HG03139 (cell line): ENCODE measurements around the gene CD63.
A peak's percentile ranks its signal among the peaks of the same experiment; 100 is the strongest.

Experiments
- ATAC-seq: cut with Tn5 transposase; IDR thresholded peaks from one replicate; pipeline ENCODE4 v1.9.1; 2021; ENCODE audit not compliant: unreplicated experiment

Gene CD63

DNA sequence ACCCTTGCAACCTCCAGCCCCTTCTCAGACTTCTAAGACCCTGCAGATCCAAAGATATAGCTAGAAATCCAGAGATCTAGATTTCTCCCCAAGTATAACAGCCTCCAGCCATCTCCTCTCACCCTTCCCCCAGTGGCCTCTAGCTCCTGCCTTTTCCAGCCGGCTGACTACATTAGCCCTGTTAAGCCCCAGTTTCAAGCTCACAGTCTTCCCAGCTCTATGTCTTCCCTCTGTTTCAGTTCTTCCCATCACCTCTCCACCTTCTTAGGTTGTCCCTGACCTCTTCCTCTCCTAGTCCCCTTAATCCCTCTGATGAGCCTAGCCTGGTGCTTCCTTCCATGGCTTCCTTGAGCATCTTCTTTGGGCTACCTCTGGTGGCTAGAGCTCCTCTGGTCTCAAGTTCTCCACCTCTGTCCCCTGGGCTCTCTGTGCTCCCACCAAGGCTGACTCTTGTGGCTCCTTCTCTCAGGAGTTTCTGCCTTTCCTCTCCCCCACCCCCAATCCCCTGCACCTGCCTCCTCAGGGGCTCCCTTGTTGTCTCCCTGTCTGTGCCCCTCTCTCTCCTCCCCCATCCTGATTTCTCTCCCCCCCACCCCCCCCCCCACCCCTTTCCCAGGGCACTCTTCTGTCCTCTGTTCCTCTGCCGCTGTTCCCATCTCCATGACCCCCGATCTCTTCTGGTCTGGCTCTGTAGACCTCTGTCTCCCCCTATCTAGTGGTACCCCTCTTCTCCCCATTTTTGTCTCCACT, 13.3 kb upstream of the CD63 start:
- ATAC-seq, result no peak

GRCh38 chr12:55739025-55739378, 10.2 kb upstream of the CD63 start:
- ATAC-seq, result no peak

- peak; percentile 75 for ATAC-seq
Measured at GRCh38 chr12:55738123-55739024, 9.6 kb upstream of the CD63 start.

- ATAC-seq, result no peak
Measured at GRCh38 chr12:55737581-55738122, 8.8 kb upstream of the CD63 start.

DNA sequence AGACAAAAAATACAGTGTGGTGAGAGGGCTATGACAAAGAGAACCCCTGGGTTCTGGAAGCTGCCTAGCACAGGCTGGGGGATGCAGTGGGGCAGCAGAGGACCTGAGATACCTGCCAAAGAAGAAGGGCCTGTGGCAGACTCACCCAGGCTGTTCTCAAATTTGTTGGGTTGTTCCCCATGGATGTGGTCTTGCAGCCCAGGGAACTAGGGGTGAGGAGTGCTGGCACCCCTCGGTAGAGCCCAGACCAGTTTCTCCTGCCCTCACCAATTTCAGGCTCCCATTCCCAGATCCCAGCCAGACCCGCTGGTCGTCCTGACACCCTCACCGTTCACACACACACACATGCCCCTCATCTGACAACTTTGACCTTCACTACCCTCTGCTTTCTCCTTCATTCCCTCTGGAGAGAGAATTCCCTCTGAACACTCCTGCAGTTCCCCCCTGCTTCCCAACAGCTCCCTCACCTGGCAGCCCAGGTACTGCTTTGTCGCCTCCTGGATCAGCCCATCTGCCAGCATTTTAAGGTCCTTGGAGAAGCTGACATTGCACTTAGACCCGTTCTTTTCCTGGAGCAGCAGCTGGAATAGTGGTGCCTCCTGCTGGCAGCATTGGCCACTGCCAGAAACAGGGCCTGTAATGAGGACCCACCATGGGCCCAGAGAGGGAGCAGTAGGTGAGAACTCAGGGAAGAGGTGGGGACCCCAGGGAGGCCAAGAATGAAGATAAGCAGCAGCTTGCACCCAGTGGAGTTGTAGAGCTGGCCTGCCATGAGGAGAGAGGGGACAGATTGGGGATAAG, 8.2 kb upstream of the CD63 start:
- peak; percentile 35 for ATAC-seq

DNA sequence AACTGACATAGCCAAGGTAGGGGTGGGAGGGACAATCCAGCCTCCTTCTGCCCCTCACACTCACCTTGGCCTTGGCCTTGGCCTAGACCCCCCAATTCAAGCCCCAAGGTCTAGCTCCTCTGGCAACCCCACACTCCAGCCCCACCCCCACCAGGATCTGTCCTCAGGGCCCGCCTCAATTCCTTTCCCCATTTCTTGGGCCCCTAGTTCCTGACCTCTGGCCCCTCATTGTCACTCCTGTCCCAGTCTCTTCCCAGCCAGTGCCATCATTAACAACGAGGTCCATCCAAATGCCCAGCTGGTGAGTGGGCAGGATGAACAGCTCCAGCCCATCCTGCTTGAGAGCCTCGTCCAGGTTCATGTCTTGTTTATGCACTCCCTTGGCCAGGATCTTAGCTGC, 7.3 kb upstream of the CD63 start:
- no peak for ATAC-seq

- no peak for ATAC-seq
Measured at GRCh38 chr12:55734595-55734994, 5.8 kb upstream of the CD63 start.

DNA sequence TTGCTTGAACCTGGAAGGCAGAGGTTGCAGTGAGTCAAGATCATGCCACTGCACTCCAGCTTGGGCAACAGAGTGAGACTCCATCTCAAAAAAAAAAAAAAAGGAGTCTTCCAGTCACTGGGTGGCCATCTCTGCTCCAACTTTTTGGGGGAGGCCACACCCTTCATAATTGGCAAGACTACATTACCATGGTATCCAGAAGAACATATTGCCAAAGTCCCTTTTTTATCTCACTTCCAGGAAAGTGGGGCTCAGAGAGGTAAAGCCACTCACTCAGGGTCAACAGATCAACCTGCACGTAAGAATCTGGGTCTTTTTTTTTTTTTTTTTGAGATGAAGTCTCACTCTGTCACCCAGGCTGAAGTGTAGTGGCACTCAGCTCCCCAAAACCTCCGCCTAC, 5.0 kb upstream of the CD63 start:
- no peak for ATAC-seq

- no peak for ATAC-seq
Measured at GRCh38 chr12:55733021-55733555, 4.3 kb upstream of the CD63 start.

DNA sequence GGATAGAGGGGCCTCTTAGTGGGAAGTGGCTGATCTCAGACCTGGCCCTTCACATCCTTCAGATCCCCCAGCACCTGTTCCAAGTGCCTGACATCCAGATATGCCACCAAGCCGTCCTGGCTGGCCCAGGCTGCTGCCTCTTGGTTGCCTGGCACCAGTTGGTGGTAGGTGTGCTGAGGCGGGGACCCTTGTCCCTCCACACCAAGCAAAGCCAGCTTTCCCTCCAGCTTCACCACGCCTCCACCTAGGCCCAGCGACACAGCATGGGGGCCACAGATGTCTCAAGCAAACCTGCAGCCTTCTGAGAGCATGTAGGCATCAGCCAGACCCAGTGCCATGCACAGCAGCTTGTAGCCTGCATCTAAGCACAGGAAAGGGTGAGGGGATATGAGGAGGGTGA, 3.5 kb upstream of the CD63 start:
- no peak for ATAC-seq

GRCh38 chr12:55729819-55730818, 1.3 kb upstream of the CD63 start:
- peak; percentile 50 for ATAC-seq

- no peak for ATAC-seq
Measured at GRCh38 chr12:55728186-55728938, 447 bp downstream of the CD63 start.

DNA sequence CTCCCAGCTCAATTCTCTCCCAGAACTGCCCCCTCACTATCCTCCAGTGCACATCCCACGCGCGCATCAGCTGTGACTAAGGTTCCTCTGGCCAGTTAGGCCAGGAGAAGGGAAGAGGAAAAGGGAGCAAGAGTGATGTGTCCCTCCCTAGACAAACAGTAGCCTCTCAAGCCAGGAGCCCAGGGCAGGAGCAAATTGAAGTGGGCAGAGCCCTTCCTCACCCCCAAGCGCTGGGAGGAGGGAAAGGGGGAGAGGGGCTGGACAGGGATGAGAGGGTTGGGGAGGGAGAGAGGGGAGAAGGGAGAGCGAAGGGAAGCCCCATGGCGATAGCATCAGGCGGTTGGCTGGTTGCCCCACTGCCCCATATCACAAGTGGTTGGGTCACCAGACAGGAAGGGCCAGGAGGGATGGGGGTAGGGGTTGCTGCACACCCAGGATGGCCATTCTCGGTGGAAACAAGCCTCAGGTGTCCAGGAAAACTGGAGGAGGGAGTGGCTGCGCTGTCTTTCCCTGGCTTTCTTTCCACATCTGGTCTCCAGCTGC, 1.1 kb downstream of the CD63 start:
- ATAC-seq, result no peak

- ATAC-seq, result no peak
Measured at GRCh38 chr12:55726971-55727370, 1.8 kb downstream of the CD63 start.

DNA sequence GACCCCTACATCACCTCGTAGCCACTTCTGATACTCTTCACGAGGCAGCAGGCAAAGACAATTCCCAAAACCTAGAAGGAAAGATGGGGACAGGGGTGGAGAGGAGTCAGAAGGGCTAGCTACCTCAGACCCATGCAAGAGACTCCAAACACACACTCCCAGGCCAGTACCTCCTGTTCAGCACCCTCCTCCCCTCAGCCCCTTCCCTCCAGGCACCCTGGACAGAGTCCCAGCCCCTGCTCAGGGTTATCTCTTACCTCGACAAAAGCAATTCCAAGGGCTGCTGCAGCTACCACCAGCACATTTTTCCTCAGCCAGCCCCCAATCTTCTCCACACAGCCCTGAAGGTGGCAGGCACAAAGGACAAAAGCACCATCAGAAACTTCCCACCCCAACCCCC, 3.3 kb downstream of the CD63 start:
- ATAC-seq, result no peak

- no peak for ATAC-seq
Measured at GRCh38 chr12:55724940-55725309, 3.9 kb downstream of the CD63 start.

DNA sequence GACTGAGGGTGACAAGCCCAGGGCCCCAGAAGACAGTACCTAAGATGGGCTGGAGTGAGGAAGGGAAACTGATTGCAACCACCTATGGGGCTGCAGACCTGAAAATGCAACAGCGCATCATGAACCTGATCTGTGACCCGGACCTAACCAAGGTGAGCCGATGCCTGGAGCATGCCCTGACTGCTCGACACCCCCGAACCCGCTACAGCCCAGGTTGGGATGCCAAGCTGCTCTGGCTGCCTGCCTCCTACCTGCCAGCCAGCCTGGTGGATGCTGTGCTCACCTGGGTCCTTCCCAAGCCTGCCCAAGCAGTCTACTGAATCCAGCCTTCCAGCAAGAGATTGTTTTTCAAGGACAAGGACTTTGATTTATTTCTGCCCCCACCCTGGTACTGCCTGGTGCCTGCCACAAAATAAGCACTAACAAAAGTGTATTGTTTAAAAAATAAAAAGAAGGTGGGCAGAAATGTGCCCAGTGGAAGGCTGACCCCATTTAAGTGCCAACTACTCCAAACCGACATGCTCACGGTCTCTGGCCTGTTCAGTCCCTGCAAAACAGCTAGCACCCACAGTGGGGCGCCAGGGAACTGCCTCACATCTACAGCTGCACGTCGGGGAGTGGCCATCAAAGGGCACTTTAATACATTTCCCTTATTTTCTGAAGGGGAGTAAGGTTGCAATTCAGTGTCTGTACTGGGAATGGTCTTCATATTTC, 4.4 kb downstream of the CD63 start:
- no peak for ATAC-seq

DNA sequence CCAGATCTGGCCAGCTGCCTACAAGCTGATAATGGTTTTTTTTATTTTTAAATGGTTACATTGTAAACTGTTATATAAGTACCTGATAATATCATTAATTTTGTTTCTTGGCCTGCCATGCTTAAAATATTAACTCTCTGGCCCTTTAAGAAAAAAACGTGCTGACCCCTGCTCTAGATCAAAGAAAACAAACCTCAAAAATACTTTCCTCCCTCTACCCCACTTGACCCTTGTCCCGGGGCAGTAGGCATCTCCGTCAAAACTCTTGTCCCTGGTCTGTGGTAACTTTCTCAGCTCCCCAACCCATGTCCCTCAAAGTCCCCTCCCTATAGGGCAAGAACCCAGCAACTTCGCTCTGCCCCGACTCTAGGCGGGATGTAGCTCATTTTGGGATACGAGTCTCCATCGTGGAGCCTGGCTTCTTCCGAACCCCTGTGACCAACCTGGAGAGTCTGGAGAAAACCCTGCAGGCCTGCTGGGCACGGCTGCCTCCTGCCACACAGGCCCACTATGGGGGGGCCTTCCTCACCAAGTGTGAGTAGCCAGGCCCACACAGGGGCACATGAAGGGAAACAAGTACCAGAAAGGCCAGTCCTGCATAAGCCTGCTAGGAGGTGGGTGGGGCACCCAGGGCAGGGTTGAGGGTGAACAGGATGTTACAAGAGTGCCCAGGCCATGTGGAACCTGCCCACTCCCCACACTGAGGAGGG, 5.1 kb downstream of the CD63 start:
- ATAC-seq, result no peak
